ENCODE results near the gene ANO1. TPM values are rescaled to one million over a fixed set of nuclear protein-coding genes. Genes with fewer than 3 reads are reported as not detected.

ANO1 gene
- total RNA-seq, 4 donors from 2014 or later = 6.8 to 72.6 (median 36.2) TPM

GRCh38 chr11:70205049-70205725 lies 127.1 kb downstream of the ANO1 start:
- no peak overlapping the region for H3K27ac ChIP-seq
- intact Hi-C loops (cut with DNase I; ENCODE audit: low total_unique reads) = no loop called here
- TF ChIP-seq CTCF (IDR thresholded peaks at IDR 0.05) = no peak
- TF ChIP-seq POLR2A (IDR thresholded peaks at IDR 0.05) = no peak
- no peak overlapping the region for H3K4me3 ChIP-seq
- H3K9me3 ChIP-seq = no peaks in the 10 kb centered on the region
- no peaks in the 10 kb centered on the region for H3K27me3 ChIP-seq
- no peaks in the 10 kb centered on the region for H3K36me3 ChIP-seq
- peaks cover 0 to 18% of the 10 kb centered on the region in 2 donors for H3K4me1 ChIP-seq
- no peak for DNase-seq

GRCh38 chr11:70205766-70206165 lies 127.6 kb downstream of the ANO1 start:
- TF ChIP-seq CTCF (IDR thresholded peaks at IDR 0.05) (no peak), POLR2A (IDR thresholded peaks at IDR 0.05) (no peak)
- Histone ChIP-seq H3K27ac (no peak overlapping the region), H3K27me3 (no peaks in the 10 kb centered on the region), H3K4me1 (peaks cover 0 to 18% of the 10 kb centered on the region in 2 donors), H3K36me3 (no peaks in the 10 kb centered on the region), H3K9me3 (no peaks in the 10 kb centered on the region), H3K4me3 (no peak overlapping the region)
- DNase-seq = no peak
- intact Hi-C loops (cut with DNase I; ENCODE audit: low total_unique reads) = no loop called here

- no peak for TF ChIP-seq POLR2A (IDR thresholded peaks at IDR 0.05)
- no peak for TF ChIP-seq CTCF (IDR thresholded peaks at IDR 0.05)
- Histone ChIP-seq H3K4me1 (peaks cover 0 to 18% of the 10 kb centered on the region in 2 donors), H3K27me3 (no peaks in the 10 kb centered on the region), H3K4me3 (no peak overlapping the region), H3K36me3 (no peaks in the 10 kb centered on the region), H3K27ac (no peak overlapping the region), H3K9me3 (no peaks in the 10 kb centered on the region)
- intact Hi-C loops (cut with DNase I; ENCODE audit: low total_unique reads) = no loop called here
- no peak for DNase-seq
These were observed 128.3 kb downstream of the ANO1 start for GRCh38 chr11:70206226-70206981.

- no peak for DNase-seq
- H3K27ac ChIP-seq = no peak overlapping the region
- no peaks in the 10 kb centered on the region for H3K36me3 ChIP-seq
- H3K27me3 ChIP-seq = no peaks in the 10 kb centered on the region
- H3K4me3 ChIP-seq = no peak overlapping the region
- intact Hi-C loops (cut with DNase I; ENCODE audit: low total_unique reads) = no loop called here
- peaks cover 0 to 18% of the 10 kb centered on the region in 2 donors for H3K4me1 ChIP-seq
- H3K9me3 ChIP-seq = no peaks in the 10 kb centered on the region
- TF ChIP-seq POLR2A (IDR thresholded peaks at IDR 0.05) (no peak), CTCF (IDR thresholded peaks at IDR 0.05) (no peak)
These were observed 128.9 kb downstream of the ANO1 start for GRCh38 chr11:70206982-70207376.

GRCh38 chr11:70207531-70208131 lies 129.5 kb downstream of the ANO1 start:
- Histone ChIP-seq H3K4me3 (no peak overlapping the region), H3K9me3 (no peaks in the 10 kb centered on the region), H3K4me1 (peaks cover 0 to 15% of the 10 kb centered on the region in 2 donors), H3K27me3 (no peaks in the 10 kb centered on the region), H3K36me3 (no peaks in the 10 kb centered on the region), H3K27ac (no peak overlapping the region)
- no peak for DNase-seq
- intact Hi-C loops (cut with DNase I; ENCODE audit: low total_unique reads) = no loop called here
- TF ChIP-seq POLR2A (IDR thresholded peaks at IDR 0.05) (no peak), CTCF (IDR thresholded peaks at IDR 0.05) (no peak)

Measured in uterus (tissue), 4 donors.